ENCODE data around the gene CRYBG2. TPM values are rescaled to one million over a fixed set of nuclear protein-coding genes. Genes with fewer than 3 reads are reported as not detected.
"Not testable (repeated sequence)": the region's sequence is repeated elsewhere in the genome, so short reads cannot be mapped to it uniquely, and the experiment has no call there.

Gene CRYBG2
- total RNA-seq, 1 experiment from 2014 or later, result not detected

- no peak overlapping the region for H3K4me3 ChIP-seq
- no peak for DNase-seq
- no peaks in the 10 kb centered on the region for H3K9me3 ChIP-seq
These were observed 59.9 kb downstream of the CRYBG2 start for GRCh38 chr1:26293911-26294463.

GRCh38 chr1:26292735-26293134 is 61.2 kb downstream of the CRYBG2 start:
- H3K27me3 ChIP-seq, H3K4me3 ChIP-seq, DNase-seq, H3K36me3 ChIP-seq, H3K9me3 ChIP-seq: not testable (repeated sequence)

More at GRCh38 chr1:26293911-26294463, 59.9 kb downstream of the CRYBG2 start:
- Histone ChIP-seq H3K27me3 (no peaks in the 10 kb centered on the region), H3K36me3 (no peaks in the 10 kb centered on the region)

GRCh38 chr1:26291939-26292338 is 62.0 kb downstream of the CRYBG2 start:
- H3K27me3 ChIP-seq, result no peaks in the 10 kb centered on the region
- no peaks in the 10 kb centered on the region for H3K36me3 ChIP-seq
- H3K4me3 ChIP-seq, result no peak overlapping the region
- H3K9me3 ChIP-seq, result no peaks in the 10 kb centered on the region
- DNase-seq, result no peak

- H3K4me3 ChIP-seq, result no peak overlapping the region
- no peak for DNase-seq
- no peaks in the 10 kb centered on the region for H3K27me3 ChIP-seq
- no peaks in the 10 kb centered on the region for H3K9me3 ChIP-seq
- no peaks in the 10 kb centered on the region for H3K36me3 ChIP-seq
These were observed 62.5 kb downstream of the CRYBG2 start for GRCh38 chr1:26291433-26291832.

- Histone ChIP-seq H3K4me3 (no peak overlapping the region), H3K9me3 (no peaks in the 10 kb centered on the region), H3K36me3 (no peaks in the 10 kb centered on the region), H3K27me3 (no peaks in the 10 kb centered on the region)
- DNase-seq, result no peak
These were observed 63.1 kb downstream of the CRYBG2 start for GRCh38 chr1:26290882-26291261.

- no peaks in the 10 kb centered on the region for H3K9me3 ChIP-seq
- no peaks in the 10 kb centered on the region for H3K27me3 ChIP-seq
- no peaks in the 10 kb centered on the region for H3K36me3 ChIP-seq
- no peak overlapping the region for H3K4me3 ChIP-seq
- DNase-seq, result no peak
These were observed 63.6 kb downstream of the CRYBG2 start for GRCh38 chr1:26290122-26290881.

GRCh38 chr1:26289158-26290059 is 64.5 kb downstream of the CRYBG2 start:
- Histone ChIP-seq H3K36me3 (no peaks in the 10 kb centered on the region; the same call in 1 of the 2 replicates), H3K27me3 (no peaks in the 10 kb centered on the region), H3K4me3 (no peak overlapping the region), H3K9me3 (no peaks in the 10 kb centered on the region)
- DNase-seq, result no peak

- DNase-seq, result no peak
- Histone ChIP-seq H3K27me3 (no peaks in the 10 kb centered on the region), H3K4me3 (no peak overlapping the region)
These were observed 65.5 kb downstream of the CRYBG2 start for GRCh38 chr1:26288311-26288941.

GRCh38 chr1:26287811-26288210 is 66.1 kb downstream of the CRYBG2 start:
- Histone ChIP-seq H3K9me3 (no peaks in the 10 kb centered on the region), H3K27me3 (no peaks in the 10 kb centered on the region), H3K36me3 (peaks cover under 1% of the 10 kb centered on the region; the same call in 1 of the 2 replicates), H3K4me3 (no peak overlapping the region)
- no peak for DNase-seq

More at GRCh38 chr1:26288311-26288941, 65.5 kb downstream of the CRYBG2 start:
- H3K36me3 ChIP-seq, result no peaks in the 10 kb centered on the region; the same call in 1 of the 2 replicates
- H3K9me3 ChIP-seq, result no peaks in the 10 kb centered on the region

GRCh38 chr1:26287033-26287711 is 66.8 kb downstream of the CRYBG2 start:
- no peak for DNase-seq
- Histone ChIP-seq H3K4me3 (no peak overlapping the region), H3K9me3 (no peaks in the 10 kb centered on the region), H3K27me3 (no peaks in the 10 kb centered on the region), H3K36me3 (peaks cover 3% of the 10 kb centered on the region; the same call in 1 of the 2 replicates)

- DNase-seq, result no peak
- H3K4me3 ChIP-seq, result no peak overlapping the region
- peaks cover 13% of the 10 kb centered on the region for H3K36me3 ChIP-seq
- H3K9me3 ChIP-seq, result no peaks in the 10 kb centered on the region
- no peaks in the 10 kb centered on the region for H3K27me3 ChIP-seq
These were observed 67.9 kb downstream of the CRYBG2 start for GRCh38 chr1:26286064-26286416.

GRCh38 chr1:26285366-26286063 is 68.4 kb downstream of the CRYBG2 start:
- Histone ChIP-seq H3K9me3 (no peaks in the 10 kb centered on the region), H3K4me3 (no peak overlapping the region), H3K27me3 (no peaks in the 10 kb centered on the region), H3K36me3 (peaks cover 16% of the 10 kb centered on the region)
- DNase-seq, result no peak

- no peak overlapping the region for H3K4me3 ChIP-seq
- peaks cover 18% of the 10 kb centered on the region for H3K36me3 ChIP-seq
- H3K9me3 ChIP-seq, result no peaks in the 10 kb centered on the region
These were observed 69.2 kb downstream of the CRYBG2 start for GRCh38 chr1:26284597-26285347.

GRCh38 chr1:26283871-26284596 is 69.9 kb downstream of the CRYBG2 start:
- Histone ChIP-seq H3K27me3 (no peaks in the 10 kb centered on the region), H3K36me3 (peaks cover 21% of the 10 kb centered on the region), H3K9me3 (no peaks in the 10 kb centered on the region), H3K4me3 (no peak overlapping the region)
- DNase-seq, result no peak

More at GRCh38 chr1:26284597-26285347, 69.2 kb downstream of the CRYBG2 start:
- no peaks in the 10 kb centered on the region for H3K27me3 ChIP-seq
- DNase-seq, result peak; percentile 90

Measured in MG63 (cell line).